IPS-NIHi7 (cell line): ENCODE results near the gene ZSCAN2.
"Not testable (repeated sequence)": the region's sequence is repeated elsewhere in the genome, so short reads cannot be mapped to it uniquely, and the experiment has no call there.

Source experiments
- DNase-seq: peaks from one replicate; pipeline ENCODE4 v3.0.0; 2012; ENCODE audit warnings: mixed read lengths; ENCODE audit errors: extremely low spot score

The ZSCAN2 gene

GRCh38 chr15:84600687-84601554, at the start of gene ZSCAN2:
Gene ZSCAN2, plus strand, starts transcription at chr15:84601009. Its CDS starts 2,919 bp downstream, at chr15:84603928.
- peak; percentile 97 for DNase-seq

GRCh38 chr15:84551624-84552023, 49.2 kb upstream of the ZSCAN2 start:
- DNase-seq, result not testable (repeated sequence)

GRCh38 chr15:84552896-84553295, 47.9 kb upstream of the ZSCAN2 start:
- DNase-seq, result no peak

GRCh38 chr15:84556690-84557089, 44.1 kb upstream of the ZSCAN2 start:
- DNase-seq, result not testable (repeated sequence)

GRCh38 chr15:84568021-84568420, 32.8 kb upstream of the ZSCAN2 start:
- not testable (repeated sequence) for DNase-seq

GRCh38 chr15:84570164-84570735, 30.6 kb upstream of the ZSCAN2 start:
- DNase-seq, result peak; percentile 29

GRCh38 chr15:84572231-84572630, 28.6 kb upstream of the ZSCAN2 start:
- DNase-seq, result no peak

- no peak for DNase-seq
Measured at GRCh38 chr15:84575493-84575892, 25.3 kb upstream of the ZSCAN2 start.

- DNase-seq, result not testable (repeated sequence)
Measured at GRCh38 chr15:84577891-84578290, 22.9 kb upstream of the ZSCAN2 start.

- DNase-seq, result not testable (repeated sequence)
Measured at GRCh38 chr15:84579261-84579721, 21.5 kb upstream of the ZSCAN2 start.

GRCh38 chr15:84581676-84582428, 19.0 kb upstream of the ZSCAN2 start:
- not testable (repeated sequence) for DNase-seq

GRCh38 chr15:84582583-84583157, 18.1 kb upstream of the ZSCAN2 start:
- DNase-seq, result no peak

GRCh38 chr15:84583921-84584320, 16.9 kb upstream of the ZSCAN2 start:
- not testable (repeated sequence) for DNase-seq

- no peak for DNase-seq
Measured at GRCh38 chr15:84586696-84587095, 14.1 kb upstream of the ZSCAN2 start.

GRCh38 chr15:84588053-84588874, 12.5 kb upstream of the ZSCAN2 start:
- DNase-seq, result peak; percentile 97

GRCh38 chr15:84590406-84590805, 10.4 kb upstream of the ZSCAN2 start:
- DNase-seq, result no peak

GRCh38 chr15:84591815-84592214, 9.0 kb upstream of the ZSCAN2 start:
- DNase-seq, result no peak

- DNase-seq, result no peak
Measured at GRCh38 chr15:84594617-84595290, 6.1 kb upstream of the ZSCAN2 start.

GRCh38 chr15:84595660-84596059, 5.1 kb upstream of the ZSCAN2 start:
- DNase-seq, result no peak

GRCh38 chr15:84597296-84597695, 3.5 kb upstream of the ZSCAN2 start:
- no peak for DNase-seq
